Breast epithelium (tissue), 4 donors: ENCODE data around the gene AMIGO1. TPM values are rescaled to one million over a fixed set of nuclear protein-coding genes. Genes with fewer than 3 reads are reported as not detected.

ENCODE experiments used
- DNase-seq, 2 donors: peaks; one replicate each; pipeline ENCODE4 v3.0.0-alpha.2; 2019; ENCODE audit warnings: low spot score in 2 of 2
- H3K27ac ChIP-seq, 2 donors: fragments of 200-600 bp; sonication (generic) in 1 of 2; one replicate each; pipeline ENCODE4 v1.5.1; 2016 to 2019; ENCODE audit warnings: mild to moderate bottlenecking in 1 of 2
- H3K27me3 ChIP-seq, 2 donors: fragments of 200-600 bp; sonication (generic) in 1 of 2; one replicate each; pipeline versions ENCODE4 v1.5.1 to v1.6.0; 2017 to 2019; ENCODE audit warnings: control low read depth in 1 of 2, mild to moderate bottlenecking in 1 of 2
- H3K36me3 ChIP-seq: fragments of 200-600 bp; one replicate; pipeline ENCODE4 v1.5.1; 2019
- H3K4me1 ChIP-seq, 2 donors: fragments of 200-600 bp; sonication (generic); one replicate each; pipeline ENCODE4 v1.5.1; 2016 to 2019; ENCODE audit warnings: control low read depth in 1 of 2
- H3K4me3 ChIP-seq, 3 donors: fragments of 200-600 bp; sonication (generic); 1 replicate in 2 of 3; 2 replicates in 1 of 3; pipeline ENCODE4 v1.5.1; 2016 to 2019; ENCODE audit warnings: mild to moderate bottlenecking in 3 of 3, moderate library complexity in 2 of 3
- H3K9me3 ChIP-seq, 2 donors: fragments of 200-600 bp; sonication (generic) in 1 of 2; one replicate each; pipeline ENCODE4 v1.5.1; 2016 to 2019; ENCODE audit warnings: control low read depth in 1 of 2
- CTCF ChIP-seq, 3 donors: fragments of 450-650 bp; IDR thresholded peaks; one replicate each; pipeline ENCODE4 v1.5.1; 2016 to 2017; ENCODE audit warnings: antibody characterized with exemption in 3 of 3, mild to moderate bottlenecking in 3 of 3, moderate library complexity in 3 of 3
- POLR2A ChIP-seq: fragments of 450-650 bp; IDR thresholded peaks from one replicate; pipeline ENCODE4 v1.6.1; 2016; ENCODE audit warnings: antibody characterized with exemption, mild to moderate bottlenecking, moderate library complexity
- POLR2AphosphoS5 ChIP-seq, 3 donors: sonication (generic); formaldehyde crosslinking; IDR thresholded peaks; one replicate each; pipeline ENCODE4 v1.6.1; 2017; ENCODE audit warnings: antibody characterized with exemption in 3 of 3
- intact Hi-C: fragments of 100-400 bp; cut with DNase I; formaldehyde crosslinking; loops from one replicate; pipeline ENCODE4 v1.15.1; 2023; ENCODE audit warnings: low total_unique reads
- total RNA-seq, 3 donors: library from RNA; depleted of rRNA; stranded (reverse); fragments of >200 nt; gene quantifications; one replicate each; pipeline ENCODE4 v1.1.0, GENCODE V29; 2016

AMIGO1 gene
- total RNA-seq, 3 donors from 2014 or later: 3.0 to 9.5 (median 6.4) TPM

- Histone ChIP-seq H3K36me3 (peaks cover 5% of the 10 kb centered on the region), H3K27me3 (no peaks in the 10 kb centered on the region), H3K4me1 (peaks cover 0 to 8% of the 10 kb centered on the region in 2 donors), H3K4me3 (peak overlapping the region; percentile 69 to 88 (median 70)), H3K9me3 (no peaks in the 10 kb centered on the region), H3K27ac (peak overlapping the region in 1 of 2 donors; percentile 97)
- no peak for DNase-seq
- TF ChIP-seq POLR2A (no peak), POLR2AphosphoS5 (IDR thresholded peaks at IDR 0.05) (no peak), CTCF (IDR thresholded peaks at IDR 0.05) (no peak)
- intact Hi-C loops: no loop called here
Measured at GRCh38 chr1:109484519-109484975, 25.0 kb downstream of the AMIGO1 start.

GRCh38 chr1:109483672-109484518 is 25.6 kb downstream of the AMIGO1 start, which contains the start of gene ATXN7L2:
TSS of gene ATXN7L2 (plus strand) at chr1:109483905. CDS start at chr1:109483954, 49 bp downstream.
- H3K4me1 ChIP-seq: peaks cover 0 to 8% of the 10 kb centered on the region in 2 donors
- peak within 1 kb of the TSS; percentile 97 to 100 for H3K27ac ChIP-seq
- no peaks in the 10 kb centered on the region for H3K27me3 ChIP-seq
- peaks cover 1% of the 10 kb centered on the region for H3K36me3 ChIP-seq
- peak; percentile 89 for DNase-seq
- intact Hi-C loops: no loop called here
- peak within 1 kb of the TSS; percentile 69 to 88 (median 70) for H3K4me3 ChIP-seq
- no peaks in the 10 kb centered on the region for H3K9me3 ChIP-seq
- peak in 1 of 3 donors; percentile 73 for TF ChIP-seq POLR2AphosphoS5 (IDR thresholded peaks at IDR 0.05)
- TF ChIP-seq POLR2A: no peak

- H3K9me3 ChIP-seq: no peaks in the 10 kb centered on the region
- TF ChIP-seq POLR2AphosphoS5 (IDR thresholded peaks at IDR 0.05) (no peak), CTCF (IDR thresholded peaks at IDR 0.05) (no peak), POLR2A (no peak)
- no peak for DNase-seq
- intact Hi-C loops: no loop called here
- peaks cover 0 to 8% of the 10 kb centered on the region in 2 donors for H3K4me1 ChIP-seq
- H3K27ac ChIP-seq: peak overlapping the region in 1 of 2 donors; percentile 43
- no peaks in the 10 kb centered on the region for H3K27me3 ChIP-seq
- no peaks in the 10 kb centered on the region for H3K36me3 ChIP-seq
- H3K4me3 ChIP-seq: peak overlapping the region; percentile 69 to 88 (median 70)
Measured at GRCh38 chr1:109482791-109483671, 26.5 kb downstream of the AMIGO1 start.

- no peak overlapping the region for H3K27ac ChIP-seq
- intact Hi-C loops: no loop called here
Measured at GRCh38 chr1:109482242-109482641, 27.3 kb downstream of the AMIGO1 start.

More at GRCh38 chr1:109482242-109482641, 27.3 kb downstream of the AMIGO1 start:
- H3K4me3 ChIP-seq: no peak overlapping the region
- no peaks in the 10 kb centered on the region for H3K9me3 ChIP-seq
- no peaks in the 10 kb centered on the region for H3K27me3 ChIP-seq
- peaks cover 0 to 8% of the 10 kb centered on the region in 2 donors for H3K4me1 ChIP-seq
- TF ChIP-seq POLR2A: no peak
- no peak for TF ChIP-seq CTCF (IDR thresholded peaks at IDR 0.05)
- TF ChIP-seq POLR2AphosphoS5 (IDR thresholded peaks at IDR 0.05): no peak
- H3K36me3 ChIP-seq: no peaks in the 10 kb centered on the region
- DNase-seq: no peak
